Heart left ventricle (tissue), 13 donors: ENCODE results near the gene POU4F3.

Experiments used
- POLR2A ChIP-seq, 2 donors: fragments of 450-650 bp; IDR thresholded peaks; one replicate each; pipeline ENCODE4 v1.6.1; 2017; ENCODE audit warnings: antibody characterized with exemption in 2 of 2, mild to moderate bottlenecking in 2 of 2, moderate library complexity in 2 of 2
- TF ChIP-seq, protein P1 (sequence below), 12 donors: fragments of 200-600 bp; sonication (generic) in 4 of 12; IDR thresholded peaks; one replicate each; pipeline versions ENCODE4 v1.5.0 to v1.8.0; 2018 to 2022; ENCODE audit warnings: antibody characterized with exemption in 12 of 12, mild to moderate bottlenecking in 5 of 12
- donor health status: ischemic (EF 13 %, LVEDD 7.1; RV severe dilation, severe dysfunction).
- donor health status: DM: no; HTN: yes; CAD: no.
- donor health status: DM: no; HTN: no; CAD: no.
- donor health status: ischemic (EF 25% LVEDD 6.9; RV normal size, moderate dysfunction).
- donor health status: ischemic (EF 25% LVEDD 5.7; RV mildly dilated, moderate dysfunction).
- donor health status: ischemic (EF 35%, LVEDD 5.7; RV mildly dilated, moderate dysfunction).
- donor health status: nonischemic (EF 11% LVEDD 7.7; RV severe dilation, severe dysfunction).
- donor health status: DM: yes; HTN: yes; CAD: no.
- donor health status: PGD.
- donor health status: ischemic (EF 29% LVEDD 5.4; RV normal size, mild dysfunction).
- donor health status: nonischemic (EF 23%, LVEDD 6.1; RV moderate dilation, normal function).

DNA sequence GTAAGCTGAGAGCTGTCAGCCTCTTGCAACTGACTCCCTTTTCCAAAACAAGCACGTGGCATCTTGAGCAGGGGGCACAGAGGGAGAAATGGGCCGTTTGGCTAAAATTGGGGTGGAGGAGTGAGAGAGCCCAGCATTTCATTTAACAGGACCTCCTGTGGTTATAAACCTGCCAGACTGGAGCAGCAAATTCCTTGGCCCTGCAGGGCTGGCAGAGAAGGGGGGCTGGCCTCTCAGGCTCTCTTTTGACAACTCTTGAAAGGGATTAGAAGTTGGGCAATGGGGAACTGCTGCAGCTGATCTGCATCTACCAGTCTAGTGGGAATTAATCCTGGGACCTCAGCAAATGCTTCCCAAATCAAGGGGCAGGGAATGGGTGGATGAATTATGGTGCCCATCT lies 7.2 kb upstream of the POU4F3 start:
- no peak for TF ChIP-seq POLR2A (IDR thresholded peaks at IDR 0.05)
- TF ChIP-seq, protein P1, sequence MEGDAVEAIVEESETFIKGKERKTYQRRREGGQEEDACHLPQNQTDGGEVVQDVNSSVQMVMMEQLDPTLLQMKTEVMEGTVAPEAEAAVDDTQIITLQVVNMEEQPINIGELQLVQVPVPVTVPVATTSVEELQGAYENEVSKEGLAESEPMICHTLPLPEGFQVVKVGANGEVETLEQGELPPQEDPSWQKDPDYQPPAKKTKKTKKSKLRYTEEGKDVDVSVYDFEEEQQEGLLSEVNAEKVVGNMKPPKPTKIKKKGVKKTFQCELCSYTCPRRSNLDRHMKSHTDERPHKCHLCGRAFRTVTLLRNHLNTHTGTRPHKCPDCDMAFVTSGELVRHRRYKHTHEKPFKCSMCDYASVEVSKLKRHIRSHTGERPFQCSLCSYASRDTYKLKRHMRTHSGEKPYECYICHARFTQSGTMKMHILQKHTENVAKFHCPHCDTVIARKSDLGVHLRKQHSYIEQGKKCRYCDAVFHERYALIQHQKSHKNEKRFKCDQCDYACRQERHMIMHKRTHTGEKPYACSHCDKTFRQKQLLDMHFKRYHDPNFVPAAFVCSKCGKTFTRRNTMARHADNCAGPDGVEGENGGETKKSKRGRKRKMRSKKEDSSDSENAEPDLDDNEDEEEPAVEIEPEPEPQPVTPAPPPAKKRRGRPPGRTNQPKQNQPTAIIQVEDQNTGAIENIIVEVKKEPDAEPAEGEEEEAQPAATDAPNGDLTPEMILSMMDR (IDR thresholded peaks at IDR 0.05) = no peak
